SK-N-SH treated with all-trans-retinoic acid at 6 μM for 48 hours (cell line): ENCODE measurements around the gene LCP1.

Experiments used
- ATAC-seq: fragments of 200-7000 bp; cut with Tn5 transposase; 3 replicates; pipeline ENCODE4 v1.9.1; 2020; ENCODE audit warnings: mild to moderate bottlenecking, moderate library complexity
- ARNTL ChIP-seq: fragments of 450-650 bp; formaldehyde crosslinking; IDR thresholded peaks from 2 replicates; pipeline ENCODE4 v1.5.0; 2020; ENCODE audit warnings: low read depth, mild to moderate bottlenecking, moderate library complexity, borderline replicate concordance
- BACH2 ChIP-seq: fragments of 250-450 bp; sonication (Bioruptor Pico); IDR thresholded peaks from 2 replicates; pipeline ENCODE4 v1.9.0; 2021; ENCODE audit warnings: mild to moderate bottlenecking, borderline replicate concordance
- CSDC2 ChIP-seq: fragments of 250-450 bp; sonication (Bioruptor Pico); IDR thresholded peaks from 2 replicates; pipeline ENCODE4 v1.5.0; 2020; ENCODE audit warnings: mild to moderate bottlenecking, moderate library complexity
- ESRRG ChIP-seq: fragments of 250-450 bp; sonication (Bioruptor Pico); IDR thresholded peaks from 2 replicates; pipeline ENCODE4 v1.6.1; 2021; ENCODE audit warnings: mild to moderate bottlenecking
- ISL1 ChIP-seq: fragments of 250-450 bp; sonication (Bioruptor Pico); IDR thresholded peaks from 2 replicates; pipeline ENCODE4 v2.1.2; 2022; ENCODE audit warnings: mild to moderate bottlenecking, moderate library complexity
- PPARA ChIP-seq: fragments of 250-450 bp; sonication (Bioruptor Pico); IDR thresholded peaks from 2 replicates; pipeline ENCODE4 v1.5.0; 2020; ENCODE audit warnings: mild to moderate bottlenecking, borderline replicate concordance
- RARB ChIP-seq: fragments of 250-450 bp; sonication (Bioruptor Pico); IDR thresholded peaks from 2 replicates; pipeline ENCODE4 v1.8.0; 2021; ENCODE audit warnings: mild to moderate bottlenecking, moderate library complexity
- SNAI2 ChIP-seq: fragments of 250-450 bp; sonication (Bioruptor Pico); IDR thresholded peaks from 2 replicates; pipeline ENCODE4 v1.5.0; 2020; ENCODE audit warnings: mild to moderate bottlenecking, moderate library complexity
- ZC3H10 ChIP-seq: fragments of 250-450 bp; sonication (Bioruptor Pico); IDR thresholded peaks from 2 replicates; pipeline ENCODE4 v1.5.1; 2021; ENCODE audit warnings: mild to moderate bottlenecking, moderate library complexity
- ZFP3 ChIP-seq: fragments of 250-450 bp; sonication (Bioruptor Pico); IDR thresholded peaks from 2 replicates; pipeline ENCODE4 v1.5.0; 2020; ENCODE audit warnings: mild to moderate bottlenecking, moderate library complexity
- ZFP30 ChIP-seq: fragments of 450-650 bp; formaldehyde crosslinking; IDR thresholded peaks from 2 replicates; pipeline ENCODE4 v1.5.0; 2022; ENCODE audit warnings: mild to moderate bottlenecking, moderate library complexity
- ZNF565 ChIP-seq: fragments of 450-650 bp; formaldehyde crosslinking; conservative IDR thresholded peaks from 2 replicates; pipeline ENCODE4 v1.5.0; 2020; ENCODE audit warnings: low read depth, mild to moderate bottlenecking, moderate library complexity
- ZNF8 ChIP-seq: fragments of 450-650 bp; formaldehyde crosslinking; IDR thresholded peaks from 2 replicates; pipeline ENCODE4 v1.5.0; 2020; ENCODE audit warnings: mild to moderate bottlenecking, moderate library complexity
- TF ChIP-seq, protein P1 (sequence below): fragments of 250-450 bp; sonication (Bioruptor Pico); IDR thresholded peaks from 2 replicates; pipeline ENCODE4 v1.5.1; 2020; ENCODE audit warnings: low read depth, mild to moderate bottlenecking, moderate library complexity
- TF ChIP-seq, protein P2 (sequence below): fragments of 250-450 bp; sonication (Bioruptor Pico); IDR thresholded peaks from 2 replicates; pipeline ENCODE4 v1.8.0; 2020; ENCODE audit warnings: mild to moderate bottlenecking, moderate library complexity, borderline replicate concordance
- TF ChIP-seq, protein P3 (sequence below): fragments of 250-450 bp; sonication (Bioruptor Pico); IDR thresholded peaks from 2 replicates; pipeline ENCODE4 v1.5.0; 2020; ENCODE audit warnings: mild to moderate bottlenecking, moderate library complexity
- TF ChIP-seq, protein P4 (sequence below): fragments of 250-450 bp; sonication (Bioruptor Pico); IDR thresholded peaks from 2 replicates; pipeline ENCODE4 v1.5.1; 2021; ENCODE audit warnings: mild to moderate bottlenecking, moderate library complexity
- TF ChIP-seq, protein P5 (sequence below): fragments of 250-450 bp; sonication (Bioruptor Pico); IDR thresholded peaks from 2 replicates; pipeline ENCODE4 v1.8.0; 2021; ENCODE audit warnings: low read depth, mild to moderate bottlenecking, moderate library complexity, borderline replicate concordance

LCP1 gene

DNA sequence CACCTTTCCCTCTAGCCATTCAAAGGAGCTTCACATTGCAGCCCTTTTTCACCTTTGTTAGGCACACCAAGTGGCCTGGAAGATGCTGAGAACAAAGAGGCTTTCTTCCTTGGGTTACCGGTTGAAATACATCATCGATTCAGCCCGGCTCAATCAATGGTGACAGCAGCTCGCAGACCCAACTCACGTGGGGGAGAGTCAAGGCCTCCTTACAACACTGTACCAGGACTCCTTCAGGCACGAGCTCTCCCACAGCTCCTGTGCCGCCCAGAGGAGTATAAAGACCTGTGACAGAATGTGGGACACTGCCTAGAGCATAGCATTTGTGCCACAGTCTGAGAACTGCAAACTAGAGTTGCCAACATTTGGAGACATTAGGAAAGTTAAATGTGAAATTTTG is 25.9 kb upstream of the LCP1 start:
- no peak for ATAC-seq
- TF ChIP-seq ZFP3 (CRISPR knock-in tag): no peak
- TF ChIP-seq, protein P1, sequence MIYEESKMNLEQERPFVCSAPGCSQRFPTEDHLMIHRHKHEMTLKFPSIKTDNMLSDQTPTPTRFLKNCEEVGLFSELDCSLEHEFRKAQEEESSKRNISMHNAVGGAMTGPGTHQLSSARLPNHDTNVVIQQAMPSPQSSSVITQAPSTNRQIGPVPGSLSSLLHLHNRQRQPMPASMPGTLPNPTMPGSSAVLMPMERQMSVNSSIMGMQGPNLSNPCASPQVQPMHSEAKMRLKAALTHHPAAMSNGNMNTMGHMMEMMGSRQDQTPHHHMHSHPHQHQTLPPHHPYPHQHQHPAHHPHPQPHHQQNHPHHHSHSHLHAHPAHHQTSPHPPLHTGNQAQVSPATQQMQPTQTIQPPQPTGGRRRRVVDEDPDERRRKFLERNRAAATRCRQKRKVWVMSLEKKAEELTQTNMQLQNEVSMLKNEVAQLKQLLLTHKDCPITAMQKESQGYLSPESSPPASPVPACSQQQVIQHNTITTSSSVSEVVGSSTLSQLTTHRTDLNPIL (CRISPR knock-in tag): no peak

DNA sequence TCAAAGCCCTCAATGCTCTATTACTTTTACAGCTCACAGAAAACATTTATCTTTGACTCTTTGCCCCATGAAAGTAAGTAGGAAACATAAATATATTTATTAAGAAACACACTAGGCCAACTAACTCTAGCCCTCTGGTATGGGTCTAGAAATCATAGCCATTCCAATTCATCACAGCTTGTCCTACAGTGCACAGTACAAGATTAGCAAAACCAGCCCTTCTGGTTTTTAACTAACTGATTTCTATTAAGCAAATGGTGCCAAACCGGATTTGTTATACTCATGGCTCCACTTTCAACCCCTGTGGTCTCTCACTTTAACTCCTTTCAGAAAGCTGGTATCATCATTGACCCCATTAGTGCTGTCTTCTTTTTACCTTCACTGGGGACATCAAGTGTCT is 24.2 kb upstream of the LCP1 start:
- TF ChIP-seq ZFP3 (CRISPR knock-in tag) (no peak), PPARA (CRISPR knock-in tag) (no peak), ESRRG (no peak), CSDC2 (no peak), ZNF8 (no peak), SNAI2 (CRISPR knock-in tag) (no peak), ZFP30 (CRISPR knock-in tag) (no peak), ISL1 (no peak), ZC3H10 (no peak), BACH2 (no peak), ARNTL (CRISPR knock-in tag) (no peak)
- TF ChIP-seq, protein P2, sequence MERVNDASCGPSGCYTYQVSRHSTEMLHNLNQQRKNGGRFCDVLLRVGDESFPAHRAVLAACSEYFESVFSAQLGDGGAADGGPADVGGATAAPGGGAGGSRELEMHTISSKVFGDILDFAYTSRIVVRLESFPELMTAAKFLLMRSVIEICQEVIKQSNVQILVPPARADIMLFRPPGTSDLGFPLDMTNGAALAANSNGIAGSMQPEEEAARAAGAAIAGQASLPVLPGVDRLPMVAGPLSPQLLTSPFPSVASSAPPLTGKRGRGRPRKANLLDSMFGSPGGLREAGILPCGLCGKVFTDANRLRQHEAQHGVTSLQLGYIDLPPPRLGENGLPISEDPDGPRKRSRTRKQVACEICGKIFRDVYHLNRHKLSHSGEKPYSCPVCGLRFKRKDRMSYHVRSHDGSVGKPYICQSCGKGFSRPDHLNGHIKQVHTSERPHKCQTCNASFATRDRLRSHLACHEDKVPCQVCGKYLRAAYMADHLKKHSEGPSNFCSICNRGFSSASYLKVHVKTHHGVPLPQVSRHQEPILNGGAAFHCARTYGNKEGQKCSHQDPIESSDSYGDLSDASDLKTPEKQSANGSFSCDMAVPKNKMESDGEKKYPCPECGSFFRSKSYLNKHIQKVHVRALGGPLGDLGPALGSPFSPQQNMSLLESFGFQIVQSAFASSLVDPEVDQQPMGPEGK (CRISPR knock-in tag): no peak
- TF ChIP-seq, protein P3, sequence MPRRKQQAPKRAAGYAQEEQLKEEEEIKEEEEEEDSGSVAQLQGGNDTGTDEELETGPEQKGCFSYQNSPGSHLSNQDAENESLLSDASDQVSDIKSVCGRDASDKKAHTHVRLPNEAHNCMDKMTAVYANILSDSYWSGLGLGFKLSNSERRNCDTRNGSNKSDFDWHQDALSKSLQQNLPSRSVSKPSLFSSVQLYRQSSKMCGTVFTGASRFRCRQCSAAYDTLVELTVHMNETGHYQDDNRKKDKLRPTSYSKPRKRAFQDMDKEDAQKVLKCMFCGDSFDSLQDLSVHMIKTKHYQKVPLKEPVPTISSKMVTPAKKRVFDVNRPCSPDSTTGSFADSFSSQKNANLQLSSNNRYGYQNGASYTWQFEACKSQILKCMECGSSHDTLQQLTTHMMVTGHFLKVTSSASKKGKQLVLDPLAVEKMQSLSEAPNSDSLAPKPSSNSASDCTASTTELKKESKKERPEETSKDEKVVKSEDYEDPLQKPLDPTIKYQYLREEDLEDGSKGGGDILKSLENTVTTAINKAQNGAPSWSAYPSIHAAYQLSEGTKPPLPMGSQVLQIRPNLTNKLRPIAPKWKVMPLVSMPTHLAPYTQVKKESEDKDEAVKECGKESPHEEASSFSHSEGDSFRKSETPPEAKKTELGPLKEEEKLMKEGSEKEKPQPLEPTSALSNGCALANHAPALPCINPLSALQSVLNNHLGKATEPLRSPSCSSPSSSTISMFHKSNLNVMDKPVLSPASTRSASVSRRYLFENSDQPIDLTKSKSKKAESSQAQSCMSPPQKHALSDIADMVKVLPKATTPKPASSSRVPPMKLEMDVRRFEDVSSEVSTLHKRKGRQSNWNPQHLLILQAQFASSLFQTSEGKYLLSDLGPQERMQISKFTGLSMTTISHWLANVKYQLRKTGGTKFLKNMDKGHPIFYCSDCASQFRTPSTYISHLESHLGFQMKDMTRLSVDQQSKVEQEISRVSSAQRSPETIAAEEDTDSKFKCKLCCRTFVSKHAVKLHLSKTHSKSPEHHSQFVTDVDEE: no peak
- TF ChIP-seq, protein P4, sequence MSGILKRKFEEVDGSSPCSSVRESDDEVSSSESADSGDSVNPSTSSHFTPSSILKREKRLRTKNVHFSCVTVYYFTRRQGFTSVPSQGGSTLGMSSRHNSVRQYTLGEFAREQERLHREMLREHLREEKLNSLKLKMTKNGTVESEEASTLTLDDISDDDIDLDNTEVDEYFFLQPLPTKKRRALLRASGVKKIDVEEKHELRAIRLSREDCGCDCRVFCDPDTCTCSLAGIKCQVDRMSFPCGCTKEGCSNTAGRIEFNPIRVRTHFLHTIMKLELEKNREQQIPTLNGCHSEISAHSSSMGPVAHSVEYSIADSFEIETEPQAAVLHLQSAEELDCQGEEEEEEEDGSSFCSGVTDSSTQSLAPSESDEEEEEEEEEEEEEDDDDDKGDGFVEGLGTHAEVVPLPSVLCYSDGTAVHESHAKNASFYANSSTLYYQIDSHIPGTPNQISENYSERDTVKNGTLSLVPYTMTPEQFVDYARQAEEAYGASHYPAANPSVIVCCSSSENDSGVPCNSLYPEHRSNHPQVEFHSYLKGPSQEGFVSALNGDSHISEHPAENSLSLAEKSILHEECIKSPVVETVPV (CRISPR knock-in tag): no peak
- TF ChIP-seq, protein P5, sequence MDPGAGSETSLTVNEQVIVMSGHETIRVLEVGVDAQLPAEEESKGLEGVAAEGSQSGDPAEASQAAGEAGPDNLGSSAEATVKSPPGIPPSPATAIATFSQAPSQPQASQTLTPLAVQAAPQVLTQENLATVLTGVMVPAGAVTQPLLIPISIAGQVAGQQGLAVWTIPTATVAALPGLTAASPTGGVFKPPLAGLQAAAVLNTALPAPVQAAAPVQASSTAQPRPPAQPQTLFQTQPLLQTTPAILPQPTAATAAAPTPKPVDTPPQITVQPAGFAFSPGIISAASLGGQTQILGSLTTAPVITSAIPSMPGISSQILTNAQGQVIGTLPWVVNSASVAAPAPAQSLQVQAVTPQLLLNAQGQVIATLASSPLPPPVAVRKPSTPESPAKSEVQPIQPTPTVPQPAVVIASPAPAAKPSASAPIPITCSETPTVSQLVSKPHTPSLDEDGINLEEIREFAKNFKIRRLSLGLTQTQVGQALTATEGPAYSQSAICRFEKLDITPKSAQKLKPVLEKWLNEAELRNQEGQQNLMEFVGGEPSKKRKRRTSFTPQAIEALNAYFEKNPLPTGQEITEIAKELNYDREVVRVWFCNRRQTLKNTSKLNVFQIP (CRISPR knock-in tag): no peak
- ATAC-seq: no peak

DNA sequence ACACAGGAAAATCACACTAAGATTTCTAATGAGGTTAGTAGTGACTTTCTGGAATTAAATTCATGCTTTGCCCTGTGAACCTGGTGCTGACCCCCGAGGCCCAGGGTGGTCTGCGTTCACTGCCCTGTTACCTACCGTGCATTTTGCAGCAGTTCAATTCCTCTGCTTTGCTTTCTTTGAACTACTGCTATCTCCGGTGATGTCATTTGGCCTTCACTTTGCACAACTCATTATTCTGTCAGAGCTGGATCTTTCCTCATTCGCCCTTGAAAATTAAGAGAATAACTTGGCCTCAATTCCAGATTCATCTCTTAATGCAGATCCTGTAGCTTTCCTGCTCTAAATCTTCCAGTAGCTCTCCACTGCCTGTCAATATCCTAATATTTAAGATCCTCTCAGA is 21.0 kb upstream of the LCP1 start:
- no peak for ATAC-seq
- no peak for TF ChIP-seq ZFP3 (CRISPR knock-in tag)
- TF ChIP-seq ZNF565 (CRISPR knock-in tag): no peak
- TF ChIP-seq SNAI2 (CRISPR knock-in tag): no peak
- no peak for TF ChIP-seq ZNF8
- TF ChIP-seq ARNTL (CRISPR knock-in tag): no peak
- TF ChIP-seq, protein P5 (CRISPR knock-in tag): no peak
- TF ChIP-seq, protein P1 (CRISPR knock-in tag): no peak
- TF ChIP-seq ZC3H10: no peak
- no peak for TF ChIP-seq RARB
- TF ChIP-seq, protein P3: no peak
- TF ChIP-seq BACH2: no peak
